OCI-LY1 (cell line): ENCODE results near the gene IKZF3.

Experiments used
- EZH2 ChIP-seq: fragments of 200-600 bp; sonication (generic), shearing (Covaris generic); IDR thresholded peaks from 2 replicates; pipeline ENCODE4 v1.8.0; 2017; ENCODE audit warnings: borderline replicate concordance, mixed run types, mild to moderate bottlenecking, antibody characterized with exemption, low read length, moderate library complexity, mixed read lengths
- TF ChIP-seq, protein P1 (sequence below): fragments of 200-600 bp; sonication (generic), shearing (Covaris generic); IDR thresholded peaks from 2 replicates; pipeline ENCODE4 v1.5.1; 2017; ENCODE audit warnings: mild to moderate bottlenecking, antibody characterized with exemption, low read length, moderate library complexity, mixed read lengths

DNA sequence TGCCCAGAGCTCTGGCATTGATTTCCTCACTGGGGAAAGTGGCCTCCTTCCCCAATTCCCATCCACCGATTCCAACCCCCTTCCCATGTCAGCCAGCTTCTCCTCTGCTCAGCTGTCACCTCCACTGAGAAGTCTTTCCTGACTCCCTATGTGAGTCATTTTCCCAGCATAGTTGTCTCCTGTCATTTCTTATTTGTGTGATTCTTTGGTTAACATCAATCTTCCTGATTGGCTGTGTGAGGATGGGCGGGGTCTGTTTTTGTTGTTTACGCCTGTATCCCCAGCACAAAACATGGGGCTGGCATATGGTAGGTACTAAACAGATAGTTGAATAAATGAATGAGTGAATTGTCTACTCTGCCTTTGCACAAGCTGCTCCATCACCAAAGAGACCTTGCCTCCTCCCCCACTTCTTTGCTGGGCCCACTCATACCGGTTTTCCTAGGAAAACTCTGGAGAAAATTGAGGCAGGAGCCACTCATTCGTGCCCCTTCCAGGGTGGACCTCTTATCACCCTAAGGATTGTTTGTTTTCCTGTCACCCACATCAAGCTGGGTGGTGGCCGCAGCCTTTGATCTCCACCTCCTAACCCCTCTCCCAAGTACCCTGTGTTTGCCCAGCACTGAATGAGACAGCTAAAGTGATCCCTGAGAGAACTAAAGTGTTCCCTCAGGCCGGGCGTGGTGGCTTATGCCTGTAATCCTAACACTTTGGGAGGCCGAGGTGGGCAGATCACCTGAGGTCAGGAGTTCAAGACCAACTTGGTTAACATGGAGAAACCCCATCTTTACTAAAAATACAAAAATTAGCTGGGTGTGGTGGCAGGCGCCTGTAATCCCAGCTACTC is 127.6 kb downstream of the IKZF3 start:
- TF ChIP-seq, protein P1, sequence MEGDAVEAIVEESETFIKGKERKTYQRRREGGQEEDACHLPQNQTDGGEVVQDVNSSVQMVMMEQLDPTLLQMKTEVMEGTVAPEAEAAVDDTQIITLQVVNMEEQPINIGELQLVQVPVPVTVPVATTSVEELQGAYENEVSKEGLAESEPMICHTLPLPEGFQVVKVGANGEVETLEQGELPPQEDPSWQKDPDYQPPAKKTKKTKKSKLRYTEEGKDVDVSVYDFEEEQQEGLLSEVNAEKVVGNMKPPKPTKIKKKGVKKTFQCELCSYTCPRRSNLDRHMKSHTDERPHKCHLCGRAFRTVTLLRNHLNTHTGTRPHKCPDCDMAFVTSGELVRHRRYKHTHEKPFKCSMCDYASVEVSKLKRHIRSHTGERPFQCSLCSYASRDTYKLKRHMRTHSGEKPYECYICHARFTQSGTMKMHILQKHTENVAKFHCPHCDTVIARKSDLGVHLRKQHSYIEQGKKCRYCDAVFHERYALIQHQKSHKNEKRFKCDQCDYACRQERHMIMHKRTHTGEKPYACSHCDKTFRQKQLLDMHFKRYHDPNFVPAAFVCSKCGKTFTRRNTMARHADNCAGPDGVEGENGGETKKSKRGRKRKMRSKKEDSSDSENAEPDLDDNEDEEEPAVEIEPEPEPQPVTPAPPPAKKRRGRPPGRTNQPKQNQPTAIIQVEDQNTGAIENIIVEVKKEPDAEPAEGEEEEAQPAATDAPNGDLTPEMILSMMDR: no peak
- TF ChIP-seq EZH2: no peak
